ENCODE data around the gene SLC66A2. TPM values are rescaled to one million over a fixed set of nuclear protein-coding genes. Genes with fewer than 3 reads are reported as not detected.

The SLC66A2 gene
- total RNA-seq, 2 donors from 2014 or later, result 16.8 to 19.5 TPM

GRCh38 chr18:79916546-79917168 lies 34.8 kb downstream of the SLC66A2 start:
- H3K27ac Mint-ChIP-seq, result no peak overlapping the region
- H3K27me3 Mint-ChIP-seq, result no peaks in the 10 kb centered on the region
- H3K9me3 Mint-ChIP-seq, result no peaks in the 10 kb centered on the region
- peaks cover 12% of the 10 kb centered on the region for H3K36me3 Mint-ChIP-seq (ENCODE audit: low read depth)
- H3K4me3 Mint-ChIP-seq, result no peak overlapping the region
- no peaks in the 10 kb centered on the region for H3K4me1 Mint-ChIP-seq
- no peak for ATAC-seq (replicated peaks)

GRCh38 chr18:79916128-79916494 lies 35.3 kb downstream of the SLC66A2 start:
- no peaks in the 10 kb centered on the region for H3K4me1 Mint-ChIP-seq
- H3K9me3 Mint-ChIP-seq, result no peaks in the 10 kb centered on the region
- no peak overlapping the region for H3K27ac Mint-ChIP-seq
- ATAC-seq (replicated peaks), result no peak
- peaks cover 12% of the 10 kb centered on the region for H3K36me3 Mint-ChIP-seq (ENCODE audit: low read depth)
- H3K27me3 Mint-ChIP-seq, result no peaks in the 10 kb centered on the region
- H3K4me3 Mint-ChIP-seq, result no peak overlapping the region

- Mint-ChIP-seq H3K4me1 (no peaks in the 10 kb centered on the region), H3K4me3 (no peak overlapping the region), H3K27ac (no peak overlapping the region), H3K27me3 (no peaks in the 10 kb centered on the region), H3K36me3 (ENCODE audit: low read depth) (peaks cover 12% of the 10 kb centered on the region), H3K9me3 (no peaks in the 10 kb centered on the region)
- ATAC-seq (replicated peaks), result no peak
These were observed 36.0 kb downstream of the SLC66A2 start for GRCh38 chr18:79915161-79916127.

GRCh38 chr18:79914614-79915160 lies 36.8 kb downstream of the SLC66A2 start:
- ATAC-seq (replicated peaks), result no peak
- H3K36me3 Mint-ChIP-seq (ENCODE audit: low read depth), result peaks cover 12% of the 10 kb centered on the region
- no peaks in the 10 kb centered on the region for H3K4me1 Mint-ChIP-seq
- no peak overlapping the region for H3K4me3 Mint-ChIP-seq
- no peak overlapping the region for H3K27ac Mint-ChIP-seq
- no peaks in the 10 kb centered on the region for H3K27me3 Mint-ChIP-seq
- no peaks in the 10 kb centered on the region for H3K9me3 Mint-ChIP-seq

- no peak overlapping the region for H3K27ac Mint-ChIP-seq
- H3K4me1 Mint-ChIP-seq, result no peaks in the 10 kb centered on the region
- H3K36me3 Mint-ChIP-seq (ENCODE audit: low read depth), result peaks cover 22% of the 10 kb centered on the region
- H3K27me3 Mint-ChIP-seq, result no peaks in the 10 kb centered on the region
- H3K9me3 Mint-ChIP-seq, result no peaks in the 10 kb centered on the region
- ATAC-seq (replicated peaks), result no peak
- H3K4me3 Mint-ChIP-seq, result no peak overlapping the region
These were observed 38.2 kb downstream of the SLC66A2 start for GRCh38 chr18:79912994-79913831.

- ATAC-seq (replicated peaks), result no peak
- Mint-ChIP-seq H3K9me3 (no peaks in the 10 kb centered on the region), H3K4me3 (no peak overlapping the region), H3K36me3 (ENCODE audit: low read depth) (peaks cover 23% of the 10 kb centered on the region), H3K27me3 (no peaks in the 10 kb centered on the region), H3K4me1 (no peaks in the 10 kb centered on the region), H3K27ac (no peak overlapping the region)
These were observed 39.0 kb downstream of the SLC66A2 start for GRCh38 chr18:79912409-79912991.

- H3K4me3 Mint-ChIP-seq, result no peak overlapping the region
- no peak overlapping the region for H3K27ac Mint-ChIP-seq
- no peaks in the 10 kb centered on the region for H3K27me3 Mint-ChIP-seq
- ATAC-seq (replicated peaks), result no peak
- no peaks in the 10 kb centered on the region for H3K4me1 Mint-ChIP-seq
- no peaks in the 10 kb centered on the region for H3K9me3 Mint-ChIP-seq
- peaks cover 23% of the 10 kb centered on the region for H3K36me3 Mint-ChIP-seq (ENCODE audit: low read depth)
These were observed 39.8 kb downstream of the SLC66A2 start for GRCh38 chr18:79911344-79912270.

GRCh38 chr18:79910563-79911343 lies 40.7 kb downstream of the SLC66A2 start:
- H3K27me3 Mint-ChIP-seq, result no peaks in the 10 kb centered on the region
- H3K27ac Mint-ChIP-seq, result no peak overlapping the region
- no peaks in the 10 kb centered on the region for H3K4me1 Mint-ChIP-seq
- no peak for ATAC-seq (replicated peaks)
- H3K9me3 Mint-ChIP-seq, result no peaks in the 10 kb centered on the region
- H3K36me3 Mint-ChIP-seq (ENCODE audit: low read depth), result peaks cover 23% of the 10 kb centered on the region
- H3K4me3 Mint-ChIP-seq, result no peak overlapping the region

GRCh38 chr18:79906706-79907105 lies 44.7 kb downstream of the SLC66A2 start:
- Mint-ChIP-seq H3K27me3 (no peaks in the 10 kb centered on the region), H3K27ac (no peak overlapping the region), H3K9me3 (no peaks in the 10 kb centered on the region), H3K36me3 (ENCODE audit: low read depth) (peaks cover 23% of the 10 kb centered on the region), H3K4me3 (no peak overlapping the region), H3K4me1 (peaks cover 2% of the 10 kb centered on the region)
- ATAC-seq (replicated peaks), result no peak

- H3K27me3 Mint-ChIP-seq, result no peaks in the 10 kb centered on the region
These were observed 45.5 kb downstream of the SLC66A2 start for GRCh38 chr18:79905993-79906392.

GRCh38 chr18:79905389-79905911 lies 46.0 kb downstream of the SLC66A2 start:
- ATAC-seq (replicated peaks), result no peak
- H3K27ac Mint-ChIP-seq, result peak overlapping the region; percentile 25
- H3K9me3 Mint-ChIP-seq, result no peaks in the 10 kb centered on the region
- H3K27me3 Mint-ChIP-seq, result no peaks in the 10 kb centered on the region
- H3K4me3 Mint-ChIP-seq, result no peak overlapping the region
- peaks cover 4% of the 10 kb centered on the region for H3K4me1 Mint-ChIP-seq
- peaks cover 23% of the 10 kb centered on the region for H3K36me3 Mint-ChIP-seq (ENCODE audit: low read depth)

More at GRCh38 chr18:79905993-79906392, 45.5 kb downstream of the SLC66A2 start:
- Mint-ChIP-seq H3K9me3 (no peaks in the 10 kb centered on the region), H3K4me1 (peaks cover 4% of the 10 kb centered on the region), H3K36me3 (ENCODE audit: low read depth) (peaks cover 23% of the 10 kb centered on the region), H3K27ac (peak overlapping the region; percentile 25), H3K4me3 (no peak overlapping the region)
- no peak for ATAC-seq (replicated peaks)

- Mint-ChIP-seq H3K9me3 (no peaks in the 10 kb centered on the region), H3K36me3 (ENCODE audit: low read depth) (peaks cover 23% of the 10 kb centered on the region), H3K27ac (no peak overlapping the region), H3K4me1 (peaks cover 4% of the 10 kb centered on the region), H3K4me3 (no peak overlapping the region), H3K27me3 (no peaks in the 10 kb centered on the region)
- ATAC-seq (replicated peaks), result no peak
These were observed 46.9 kb downstream of the SLC66A2 start for GRCh38 chr18:79904357-79905147.

Data from activated T-helper 17 cell treated with anti-CD3 and anti-CD28 coated beads, Interleukin-2, amount 50 U/mL, for 72 hours (primary cell).